ENCODE data around the gene DNAH7. TPM values are rescaled to one million over a fixed set of nuclear protein-coding genes. Genes with fewer than 3 reads are reported as not detected.

DNAH7 gene
- total and polyA plus RNA-seq, 10 of the 15 experiments (the other 5 are each of a cell fraction or from before 2014, with no cell fraction given), result 0.05 to 0.61 (median 0.16) TPM

DNA sequence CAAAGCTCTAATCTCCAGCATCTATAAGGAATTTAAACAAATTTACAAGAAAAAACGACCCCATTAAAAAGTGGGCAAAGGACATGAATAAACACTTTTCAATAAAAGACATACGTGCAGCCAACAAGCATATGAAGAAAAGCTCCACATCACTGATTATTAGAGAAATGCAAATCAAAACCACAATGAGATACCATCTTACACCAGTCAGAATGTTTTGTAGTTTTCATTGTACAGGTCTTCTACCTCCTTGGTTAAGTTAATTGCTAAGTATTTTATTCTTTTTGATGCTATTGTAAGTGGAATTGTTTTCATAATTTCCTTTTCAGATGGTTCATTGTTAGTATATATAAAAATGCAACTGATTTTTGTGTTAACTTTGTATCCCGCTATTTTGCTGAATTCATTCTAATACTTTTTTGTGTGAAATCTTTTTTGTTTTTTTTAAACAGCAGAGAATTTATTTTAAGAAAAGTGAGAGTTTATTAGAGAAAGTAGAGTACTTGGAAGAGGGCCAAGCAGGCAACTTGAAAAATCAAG, 370.9 kb downstream of the DNAH7 start:
- no peak overlapping the region for H3K27ac ChIP-seq (ENCODE audit: control insufficient read depth, insufficient read depth)
- intact Hi-C loops (cut with micrococcal nuclease; ENCODE audit: unreplicated experiment) (no loop called here), in situ Hi-C loops (cut with MboI) (no loop called here)
- H3K4me1 ChIP-seq (ENCODE audit: control insufficient read depth, insufficient read depth, low read length), result no peaks in the 10 kb centered on the region; the same call in 1 of the 2 replicates
- no peaks in the 10 kb centered on the region for H3K27me3 ChIP-seq (replicated peaks in 1 of 2; ENCODE audit: control insufficient read depth in 2 of 2, insufficient read depth in 2 of 2, low read length in 1 of 2)
- FAIRE-seq, result no peak
- H3K9ac ChIP-seq (ENCODE audit: control insufficient read depth, insufficient read depth, low read length), result no peak overlapping the region
- SMC1A ChIA-PET (ENCODE audit: uncharacterized antibody, unreplicated experiment), result no interaction called here
- CTCF ChIA-PET, result interaction anchor here (1.6 kb wide), 1 partner anchor 12 kb away, joined by 4 read pairs; no protein-coding TSS in a partner anchor
- H3K36me3 ChIP-seq (ENCODE audit: control insufficient read depth in 2 of 2, insufficient read depth in 2 of 2, low read length in 1 of 2), result no peaks in the 10 kb centered on the region
- no peak overlapping the region for H3K4me2 ChIP-seq (ENCODE audit: control insufficient read depth, insufficient read depth)
- H2AFZ ChIP-seq (ENCODE audit: control insufficient read depth, low read depth, low read length), result no peak overlapping the region
- POLR2A ChIA-PET, result no interaction called here
- no peak for DNase-seq (ENCODE audit: low read depth, low spot score)
- no peak overlapping the region for H3K4me3 ChIP-seq
- TF ChIP-seq POLR2AphosphoS5 (IDR thresholded peaks at IDR 0.05; ENCODE audit: low read length) (no peak), MYB (IDR thresholded peaks at IDR 0.05; ENCODE audit: borderline replicate concordance, low read depth, low read length) (no peak), SUZ12 (IDR thresholded peaks at IDR 0.05; ENCODE audit: unreplicated experiment) (no peak), CBX3 (IDR thresholded peaks at IDR 0.05; ENCODE audit: borderline replicate concordance, low read depth) (no peak), NFIC (IDR thresholded peaks at IDR 0.05; ENCODE audit: low read depth, low read length) (no peak)
- TF ChIP-seq, protein P1, sequence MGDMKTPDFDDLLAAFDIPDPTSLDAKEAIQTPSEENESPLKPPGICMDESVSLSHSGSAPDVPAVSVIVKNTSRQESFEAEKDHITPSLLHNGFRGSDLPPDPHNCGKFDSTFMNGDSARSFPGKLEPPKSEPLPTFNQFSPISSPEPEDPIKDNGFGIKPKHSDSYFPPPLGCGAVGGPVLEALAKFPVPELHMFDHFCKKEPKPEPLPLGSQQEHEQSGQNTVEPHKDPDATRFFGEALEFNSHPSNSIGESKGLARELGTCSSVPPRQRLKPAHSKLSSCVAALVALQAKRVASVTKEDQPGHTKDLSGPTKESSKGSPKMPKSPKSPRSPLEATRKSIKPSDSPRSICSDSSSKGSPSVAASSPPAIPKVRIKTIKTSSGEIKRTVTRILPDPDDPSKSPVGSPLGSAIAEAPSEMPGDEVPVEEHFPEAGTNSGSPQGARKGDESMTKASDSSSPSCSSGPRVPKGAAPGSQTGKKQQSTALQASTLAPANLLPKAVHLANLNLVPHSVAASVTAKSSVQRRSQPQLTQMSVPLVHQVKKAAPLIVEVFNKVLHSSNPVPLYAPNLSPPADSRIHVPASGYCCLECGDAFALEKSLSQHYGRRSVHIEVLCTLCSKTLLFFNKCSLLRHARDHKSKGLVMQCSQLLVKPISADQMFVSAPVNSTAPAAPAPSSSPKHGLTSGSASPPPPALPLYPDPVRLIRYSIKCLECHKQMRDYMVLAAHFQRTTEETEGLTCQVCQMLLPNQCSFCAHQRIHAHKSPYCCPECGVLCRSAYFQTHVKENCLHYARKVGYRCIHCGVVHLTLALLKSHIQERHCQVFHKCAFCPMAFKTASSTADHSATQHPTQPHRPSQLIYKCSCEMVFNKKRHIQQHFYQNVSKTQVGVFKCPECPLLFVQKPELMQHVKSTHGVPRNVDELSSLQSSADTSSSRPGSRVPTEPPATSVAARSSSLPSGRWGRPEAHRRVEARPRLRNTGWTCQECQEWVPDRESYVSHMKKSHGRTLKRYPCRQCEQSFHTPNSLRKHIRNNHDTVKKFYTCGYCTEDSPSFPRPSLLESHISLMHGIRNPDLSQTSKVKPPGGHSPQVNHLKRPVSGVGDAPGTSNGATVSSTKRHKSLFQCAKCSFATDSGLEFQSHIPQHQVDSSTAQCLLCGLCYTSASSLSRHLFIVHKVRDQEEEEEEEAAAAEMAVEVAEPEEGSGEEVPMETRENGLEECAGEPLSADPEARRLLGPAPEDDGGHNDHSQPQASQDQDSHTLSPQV (IDR thresholded peaks at IDR 0.05), result no peak
- ATAC-seq, result peak; percentile 39; the same call in 1 of the 3 replicates
- no TSS peak for BruUV-seq (replicated peaks)
- no peaks in the 10 kb centered on the region for H3K79me2 ChIP-seq (ENCODE audit: control insufficient read depth, insufficient read depth, low read length)
- H3K9me3 ChIP-seq (replicated peaks; ENCODE audit: control insufficient read depth, insufficient read depth, low read length), result peaks cover 4% of the 10 kb centered on the region; the same call in 2 of the 3 replicates
- H4K20me1 ChIP-seq (ENCODE audit: control insufficient read depth, insufficient read depth), result no peaks in the 10 kb centered on the region
- WGBS (ENCODE audit: insufficient coverage, insufficient replicate concordance, low lambda C conversion rate, missing lambda C conversion rate), result 65% methylated on average over 3 of the region's 3 CpGs
- RAD21 ChIA-PET (ENCODE audit: unreplicated experiment), result no interaction called here
